Measurements from ENCODE around the gene TSHZ3. TPM values are rescaled to one million over a fixed set of nuclear protein-coding genes. Genes with fewer than 3 reads are reported as not detected.

Gene TSHZ3
- total and polyA plus RNA-seq, 2 donors from 2014 or later = 1.7 to 8.4 TPM

DNA sequence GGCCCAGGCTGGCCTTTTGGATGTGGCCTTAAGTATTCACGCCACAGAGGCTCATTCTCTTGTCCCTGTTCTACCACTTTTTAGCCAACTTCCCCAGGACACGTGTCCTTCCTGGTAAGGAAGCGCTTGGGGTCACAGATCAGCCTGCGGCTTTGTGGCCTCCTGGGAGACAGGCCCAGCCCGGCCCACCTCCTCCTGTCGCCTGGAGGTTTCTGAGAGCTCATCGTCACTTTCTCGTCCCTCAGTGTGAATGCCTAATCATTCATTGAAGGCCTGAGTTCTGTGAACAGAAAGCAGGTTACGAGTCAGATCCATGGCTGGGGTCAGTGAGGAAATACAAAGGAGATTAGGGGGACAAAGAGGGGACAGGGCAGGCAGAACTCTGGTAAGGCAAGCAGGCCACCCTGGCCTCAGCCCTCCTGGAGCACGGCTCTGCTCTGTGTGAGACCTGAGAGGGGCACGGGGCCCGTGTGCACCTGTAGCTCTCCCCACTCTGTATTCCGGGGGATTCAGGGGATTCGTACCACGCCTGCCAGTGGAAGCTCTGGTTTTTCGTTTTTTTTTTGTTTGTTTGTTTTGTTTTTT, 38.6 kb upstream of the TSHZ3 start:
- Histone ChIP-seq H3K36me3 (ENCODE audit: control insufficient read depth in 2 of 3, insufficient read depth in 3 of 3, low read length in 3 of 3) (no peaks in the 10 kb centered on the region), H3K4me1 (ENCODE audit: control insufficient read depth in 2 of 3, insufficient read depth in 2 of 3, low read depth in 1 of 3, low read length in 3 of 3) (no peaks in the 10 kb centered on the region), H3K9ac (ENCODE audit: low read length in 3 of 3) (no peak overlapping the region), H3K4me3 (ENCODE audit: low read length in 3 of 3) (no peak overlapping the region), H3K27me3 (ENCODE audit: control insufficient read depth, insufficient read depth, low read length) (no peaks in the 10 kb centered on the region), H3K27ac (ENCODE audit: low read depth in 2 of 2, low read length in 2 of 2) (no peak overlapping the region), H3K9me3 (ENCODE audit: control insufficient read depth in 2 of 3, insufficient read depth in 1 of 3, low read length in 3 of 3) (no peaks in the 10 kb centered on the region)
- no peak for TF ChIP-seq CTCF (IDR thresholded peaks at IDR 0.05; ENCODE audit: borderline replicate concordance, extremely low read depth, insufficient read depth)
- intact Hi-C loops (cut with DNase I) = no loop called here
- FAIRE-seq (no peak), DNase-seq (no peak)

GRCh38 chr19:31386806-31387205, 37.6 kb upstream of the TSHZ3 start:
- no peak overlapping the region for H3K9ac ChIP-seq (ENCODE audit: low read length in 3 of 3)
- H3K9me3 ChIP-seq (ENCODE audit: control insufficient read depth in 2 of 3, insufficient read depth in 1 of 3, low read length in 3 of 3) = no peaks in the 10 kb centered on the region
- H3K4me3 ChIP-seq (ENCODE audit: low read length in 3 of 3) = no peak overlapping the region
- no peaks in the 10 kb centered on the region for H3K27me3 ChIP-seq (ENCODE audit: control insufficient read depth, insufficient read depth, low read length)
- intact Hi-C loops (cut with DNase I) = no loop called here
- no peaks in the 10 kb centered on the region for H3K36me3 ChIP-seq (ENCODE audit: control insufficient read depth in 2 of 3, insufficient read depth in 3 of 3, low read length in 3 of 3)
- H3K4me1 ChIP-seq (ENCODE audit: control insufficient read depth in 2 of 3, insufficient read depth in 2 of 3, low read depth in 1 of 3, low read length in 3 of 3) = no peaks in the 10 kb centered on the region
- FAIRE-seq (no peak), DNase-seq (no peak)
- no peak for TF ChIP-seq CTCF (IDR thresholded peaks at IDR 0.05; ENCODE audit: borderline replicate concordance, extremely low read depth, insufficient read depth)
- no peak overlapping the region for H3K27ac ChIP-seq (ENCODE audit: low read depth in 2 of 2, low read length in 2 of 2)

GRCh38 chr19:31385744-31386143, 36.5 kb upstream of the TSHZ3 start:
- H3K4me1 ChIP-seq (ENCODE audit: control insufficient read depth in 2 of 3, insufficient read depth in 2 of 3, low read depth in 1 of 3, low read length in 3 of 3) = no peaks in the 10 kb centered on the region
- no peak overlapping the region for H3K4me3 ChIP-seq (ENCODE audit: low read length in 3 of 3)
- DNase-seq (no peak), FAIRE-seq (no peak)
- no peak overlapping the region for H3K9ac ChIP-seq (ENCODE audit: low read length in 3 of 3)
- H3K9me3 ChIP-seq (ENCODE audit: control insufficient read depth in 2 of 3, insufficient read depth in 1 of 3, low read length in 3 of 3) = no peaks in the 10 kb centered on the region
- intact Hi-C loops (cut with DNase I) = no loop called here
- H3K27ac ChIP-seq (ENCODE audit: low read depth in 2 of 2, low read length in 2 of 2) = no peak overlapping the region
- no peaks in the 10 kb centered on the region for H3K27me3 ChIP-seq (ENCODE audit: control insufficient read depth, insufficient read depth, low read length)
- H3K36me3 ChIP-seq (ENCODE audit: control insufficient read depth in 2 of 3, insufficient read depth in 3 of 3, low read length in 3 of 3) = no peaks in the 10 kb centered on the region
- TF ChIP-seq CTCF (IDR thresholded peaks at IDR 0.05; ENCODE audit: borderline replicate concordance, extremely low read depth, insufficient read depth) = no peak

- FAIRE-seq (no peak), DNase-seq (no peak)
- no peak overlapping the region for H3K4me3 ChIP-seq (ENCODE audit: low read length in 3 of 3)
- H3K9ac ChIP-seq (ENCODE audit: low read length in 3 of 3) = no peak overlapping the region
- H3K36me3 ChIP-seq (ENCODE audit: control insufficient read depth in 2 of 3, insufficient read depth in 3 of 3, low read length in 3 of 3) = no peaks in the 10 kb centered on the region
- no peak overlapping the region for H3K27ac ChIP-seq (ENCODE audit: low read depth in 2 of 2, low read length in 2 of 2)
- TF ChIP-seq CTCF (IDR thresholded peaks at IDR 0.05; ENCODE audit: borderline replicate concordance, extremely low read depth, insufficient read depth) = no peak
- H3K4me1 ChIP-seq (ENCODE audit: control insufficient read depth in 2 of 3, insufficient read depth in 2 of 3, low read depth in 1 of 3, low read length in 3 of 3) = no peaks in the 10 kb centered on the region
- H3K27me3 ChIP-seq (ENCODE audit: control insufficient read depth, insufficient read depth, low read length) = no peaks in the 10 kb centered on the region
- intact Hi-C loops (cut with DNase I) = no loop called here
- no peaks in the 10 kb centered on the region for H3K9me3 ChIP-seq (ENCODE audit: control insufficient read depth in 2 of 3, insufficient read depth in 1 of 3, low read length in 3 of 3)
These were observed 34.3 kb upstream of the TSHZ3 start for GRCh38 chr19:31383553-31383952.

All from kidney (tissue), 14 donors.